ENCODE data around the gene CIDEB.

Gene CIDEB

GRCh38 chr14:24270537-24271133 lies 37.1 kb downstream of the CIDEB start:
- no peak for DNase-seq (ENCODE audit: low read depth, low spot score)

DNA sequence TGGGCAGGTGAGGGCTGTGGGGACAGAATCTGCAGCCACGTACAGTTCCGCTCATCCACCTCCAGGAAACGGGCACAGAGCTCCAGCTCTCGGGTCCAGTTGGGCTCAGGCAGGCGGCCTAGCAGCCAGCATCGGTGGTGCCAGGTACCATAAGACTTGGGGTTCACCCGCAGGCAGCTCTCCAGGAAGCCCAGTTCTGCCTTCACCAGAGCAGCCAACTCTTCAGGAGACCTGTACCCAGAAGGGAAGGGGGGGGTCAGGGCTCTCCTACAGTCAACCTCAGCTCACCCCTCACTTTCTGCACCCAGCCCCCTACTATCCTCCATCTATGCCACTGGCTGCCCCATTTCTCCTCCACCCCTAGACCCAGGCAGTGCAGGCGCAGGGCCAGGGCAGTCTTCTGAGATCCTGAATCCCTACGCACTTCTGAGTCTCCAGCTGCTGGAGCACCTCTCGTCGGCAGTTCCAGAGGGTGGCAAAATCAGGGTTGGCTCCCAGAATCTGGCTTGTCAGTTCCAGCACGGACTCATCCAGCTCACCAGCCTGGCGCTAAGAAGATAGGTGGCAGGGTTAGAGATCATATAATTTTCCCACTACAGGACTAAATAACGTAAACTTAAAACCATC lies 37.8 kb downstream of the CIDEB start:
- no peak for DNase-seq (ENCODE audit: low read depth, low spot score)

DNA sequence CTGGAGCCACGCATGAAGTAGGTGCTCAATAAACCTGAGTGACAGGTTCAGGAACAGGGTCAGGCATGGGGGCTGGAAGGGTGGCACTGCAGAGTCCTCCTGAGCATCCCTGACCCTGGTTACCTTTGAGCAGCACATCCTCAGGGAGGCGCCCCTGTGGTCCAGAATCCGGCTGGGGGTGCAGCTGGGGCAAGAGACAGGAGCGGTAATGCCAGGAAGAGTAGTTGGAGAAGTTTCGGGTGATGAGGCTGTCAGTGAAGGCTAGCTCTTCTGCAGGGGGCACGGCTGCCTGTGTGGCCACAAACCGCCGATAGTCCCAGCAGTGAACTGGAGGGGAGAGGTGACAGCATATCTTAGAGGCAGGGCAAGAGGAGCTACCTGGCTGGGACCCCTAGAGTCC lies 38.4 kb downstream of the CIDEB start:
- DNase-seq (ENCODE audit: low read depth, low spot score): no peak

- no peak for DNase-seq (ENCODE audit: low read depth, low spot score)
Measured at GRCh38 chr14:24268225-24268624, 39.6 kb downstream of the CIDEB start.

DNA sequence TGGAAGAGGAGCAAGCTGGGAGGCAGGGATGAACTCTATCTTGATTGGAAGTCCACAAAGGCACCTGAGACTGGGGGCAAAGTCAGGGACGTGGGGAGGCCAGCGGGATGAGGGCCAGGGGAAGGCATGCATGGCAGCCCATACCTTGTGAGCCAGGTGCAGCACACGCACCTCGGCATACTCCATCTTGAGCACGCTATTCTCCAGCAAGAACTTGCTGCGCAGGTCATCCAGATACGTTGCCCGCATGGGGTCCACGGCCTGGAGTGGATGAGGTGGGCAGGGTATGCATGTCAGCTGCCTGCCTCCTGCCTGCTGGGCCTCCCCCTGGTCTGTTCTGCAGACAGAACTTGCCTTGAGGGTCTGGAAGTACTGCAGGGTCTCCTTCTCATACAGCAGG lies 40.3 kb downstream of the CIDEB start:
- no peak for DNase-seq (ENCODE audit: low read depth, low spot score)

DNA sequence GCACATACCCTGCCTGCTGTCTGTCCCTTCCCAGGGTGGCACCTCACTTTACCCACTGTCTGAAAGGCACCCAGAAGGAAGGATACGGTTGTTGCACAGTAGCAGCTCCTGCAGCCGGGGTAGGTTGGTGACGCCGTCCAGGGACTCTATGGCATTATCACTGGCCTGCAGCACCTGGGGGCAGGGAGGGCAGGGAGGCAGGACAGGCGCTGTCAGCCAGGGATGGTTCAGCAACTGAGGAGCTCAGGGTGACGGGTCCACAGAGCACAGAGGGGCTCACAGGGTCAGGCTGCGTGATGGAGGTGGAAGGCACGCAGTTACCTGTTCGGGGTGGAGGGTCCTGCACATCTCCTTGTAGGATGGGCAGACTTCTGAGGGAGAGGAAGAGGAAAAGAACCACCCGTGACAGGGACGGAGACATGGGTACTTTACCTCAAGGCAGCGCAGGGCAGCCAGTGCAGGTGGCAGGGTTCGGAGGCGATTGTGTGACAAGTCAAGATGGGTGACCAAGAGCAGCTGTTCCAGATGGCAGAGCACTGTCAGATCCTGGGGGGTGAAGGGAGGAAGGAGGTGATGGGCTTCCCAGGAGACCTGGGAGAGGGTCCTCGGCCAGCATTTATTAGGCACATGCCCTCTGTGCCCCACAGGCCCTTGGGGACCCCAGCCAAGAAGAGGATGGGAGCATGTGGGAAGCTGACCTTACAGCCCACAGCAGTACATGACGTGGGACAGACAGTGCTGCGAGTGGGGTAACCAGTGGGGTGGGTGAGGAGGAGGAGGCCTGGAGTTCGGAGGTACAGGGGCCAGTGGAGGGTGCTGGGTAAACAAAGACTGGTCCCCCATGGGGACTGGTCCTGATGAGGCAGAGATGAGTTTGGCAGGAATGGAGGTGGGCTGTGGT lies 41.2 kb downstream of the CIDEB start:
- DNase-seq (ENCODE audit: low read depth, low spot score): no peak

GRCh38 chr14:24264298-24264697 lies 43.5 kb downstream of the CIDEB start:
- DNase-seq (ENCODE audit: low read depth, low spot score): no peak

DNA sequence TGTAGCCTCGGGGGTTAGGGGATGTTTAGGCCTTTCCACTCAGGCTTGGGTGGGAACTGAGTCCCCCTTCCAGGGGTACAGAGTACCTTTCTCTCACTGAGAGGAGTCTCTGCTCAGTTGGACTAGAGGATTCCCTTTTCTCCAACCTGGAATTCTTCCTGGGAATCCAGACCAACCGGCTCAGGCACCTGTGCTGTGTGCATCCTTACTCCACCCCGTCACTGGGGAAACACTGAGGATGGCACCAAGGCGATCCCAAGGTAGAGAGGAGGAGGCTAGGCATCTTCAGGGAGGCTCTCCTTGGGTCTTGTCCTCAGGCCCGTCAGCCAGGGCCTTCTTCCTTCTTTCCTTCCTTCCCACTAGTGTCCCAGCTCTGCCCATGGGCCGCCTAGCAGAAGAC lies 43.9 kb downstream of the CIDEB start:
- no peak for DNase-seq (ENCODE audit: low read depth, low spot score)

GRCh38 chr14:24262821-24263733 lies 44.7 kb downstream of the CIDEB start, which contains the start of gene TGM1:
Gene TGM1, minus strand, starts transcription at chr14:24263177. Its CDS starts 825 bp downstream, at chr14:24262352.
- no peak for DNase-seq (ENCODE audit: low read depth, low spot score)

GRCh38 chr14:24261969-24262327 lies 45.8 kb downstream of the CIDEB start:
- DNase-seq (ENCODE audit: low read depth, low spot score): no peak

- DNase-seq (ENCODE audit: low read depth, low spot score): no peak
Measured at GRCh38 chr14:24261256-24261968, 46.4 kb downstream of the CIDEB start.

DNA sequence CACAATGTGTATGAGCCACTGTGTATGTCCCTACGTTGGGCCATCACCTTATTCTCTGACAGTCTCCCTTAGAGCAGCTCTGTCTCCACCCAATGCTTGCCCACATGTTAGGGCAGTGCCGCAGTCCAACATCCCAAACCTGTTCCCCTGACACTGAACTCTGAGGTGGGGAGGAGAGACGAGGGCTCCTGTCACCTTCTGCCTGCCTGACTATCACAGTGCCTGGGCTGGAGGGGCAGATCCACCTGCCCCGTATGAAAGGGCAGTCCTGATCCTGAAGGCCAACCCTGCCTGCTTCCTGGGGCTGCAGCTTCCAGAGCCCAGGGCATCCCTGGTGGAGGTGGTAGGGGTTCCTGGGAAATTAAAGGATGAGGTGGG lies 47.0 kb downstream of the CIDEB start:
- DNase-seq (ENCODE audit: low read depth, low spot score): no peak

- no peak for DNase-seq (ENCODE audit: low read depth, low spot score)
Measured at GRCh38 chr14:24260026-24260779, 47.6 kb downstream of the CIDEB start.

- DNase-seq (ENCODE audit: low read depth, low spot score): no peak
Measured at GRCh38 chr14:24259282-24260025, 48.3 kb downstream of the CIDEB start.

DNA sequence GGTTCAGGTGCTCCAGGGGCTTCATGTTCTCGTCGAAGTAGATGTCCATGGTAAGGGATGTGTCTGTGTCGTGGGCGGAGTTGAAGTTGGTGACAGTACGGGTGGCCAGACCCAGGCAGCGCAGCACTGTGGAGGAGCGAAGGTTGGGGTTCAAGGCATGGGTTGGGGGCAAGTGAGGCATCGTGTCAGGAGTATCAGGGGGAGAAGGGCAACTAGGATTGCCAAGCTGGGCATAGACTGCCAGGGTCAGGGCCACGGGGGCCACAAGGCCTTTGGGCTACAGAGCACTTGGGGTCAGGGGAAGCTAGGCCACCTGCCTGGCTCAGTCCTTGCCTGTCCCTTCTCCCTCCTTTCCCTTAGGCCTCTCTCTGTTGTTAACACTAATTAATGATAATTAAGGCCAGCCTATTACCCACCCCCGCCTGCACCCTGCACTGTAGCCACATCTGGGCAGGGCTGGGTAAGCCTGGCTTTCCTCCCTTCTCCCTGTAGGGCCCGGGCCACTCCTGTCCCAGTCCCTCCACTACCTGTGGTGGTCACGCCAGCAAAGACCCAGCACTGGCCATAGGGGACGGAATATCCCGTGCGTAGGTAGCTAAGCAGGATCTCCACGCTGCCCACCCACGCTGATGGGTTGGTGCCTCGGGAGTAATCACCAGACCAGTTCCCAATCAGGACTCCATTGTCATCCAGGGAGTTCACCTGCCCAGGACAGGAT lies 49.1 kb downstream of the CIDEB start:
- no peak for DNase-seq (ENCODE audit: low read depth, low spot score)

DNA sequence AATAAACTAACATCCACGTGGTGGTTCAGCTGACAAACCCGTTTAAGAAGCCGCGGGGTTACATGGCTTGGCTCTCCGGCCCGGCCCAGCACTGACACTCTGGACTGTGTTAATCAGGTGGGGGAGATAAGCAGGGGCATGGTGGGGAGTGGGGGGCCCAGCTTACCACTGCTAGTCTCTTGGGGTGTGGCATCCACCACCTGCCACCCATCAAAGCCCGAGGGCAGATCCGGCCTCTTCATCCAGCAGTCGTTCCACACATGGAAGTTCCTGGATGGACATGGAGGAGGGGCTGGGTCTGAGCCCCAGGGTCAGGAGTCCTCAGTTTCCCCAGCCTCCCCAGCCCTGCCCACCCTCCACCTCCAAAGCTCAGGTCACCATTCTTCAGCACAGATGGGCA lies 49.7 kb downstream of the CIDEB start:
- DNase-seq (ENCODE audit: low read depth, low spot score): no peak

DNA sequence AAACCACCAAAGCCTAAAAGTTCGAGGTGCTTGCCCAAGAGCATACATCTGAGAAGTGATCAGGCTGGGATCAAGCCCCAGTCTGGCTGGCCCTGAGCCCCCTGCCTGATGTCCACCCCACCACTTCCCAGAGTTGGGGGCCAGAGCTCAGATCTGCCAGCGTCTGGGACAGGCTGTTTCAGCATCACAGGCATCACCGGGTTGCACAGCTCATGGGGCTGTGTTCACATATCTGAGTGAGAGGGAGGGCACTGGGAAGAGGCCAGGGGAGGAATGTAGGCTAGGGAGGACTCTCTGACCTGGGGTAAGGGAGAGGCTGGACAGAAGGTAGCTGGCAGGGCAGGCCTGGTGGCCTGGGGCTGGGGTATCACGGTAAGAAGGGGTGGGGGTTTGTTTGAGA lies 50.8 kb downstream of the CIDEB start:
- no peak for DNase-seq (ENCODE audit: low read depth, low spot score)

DNA sequence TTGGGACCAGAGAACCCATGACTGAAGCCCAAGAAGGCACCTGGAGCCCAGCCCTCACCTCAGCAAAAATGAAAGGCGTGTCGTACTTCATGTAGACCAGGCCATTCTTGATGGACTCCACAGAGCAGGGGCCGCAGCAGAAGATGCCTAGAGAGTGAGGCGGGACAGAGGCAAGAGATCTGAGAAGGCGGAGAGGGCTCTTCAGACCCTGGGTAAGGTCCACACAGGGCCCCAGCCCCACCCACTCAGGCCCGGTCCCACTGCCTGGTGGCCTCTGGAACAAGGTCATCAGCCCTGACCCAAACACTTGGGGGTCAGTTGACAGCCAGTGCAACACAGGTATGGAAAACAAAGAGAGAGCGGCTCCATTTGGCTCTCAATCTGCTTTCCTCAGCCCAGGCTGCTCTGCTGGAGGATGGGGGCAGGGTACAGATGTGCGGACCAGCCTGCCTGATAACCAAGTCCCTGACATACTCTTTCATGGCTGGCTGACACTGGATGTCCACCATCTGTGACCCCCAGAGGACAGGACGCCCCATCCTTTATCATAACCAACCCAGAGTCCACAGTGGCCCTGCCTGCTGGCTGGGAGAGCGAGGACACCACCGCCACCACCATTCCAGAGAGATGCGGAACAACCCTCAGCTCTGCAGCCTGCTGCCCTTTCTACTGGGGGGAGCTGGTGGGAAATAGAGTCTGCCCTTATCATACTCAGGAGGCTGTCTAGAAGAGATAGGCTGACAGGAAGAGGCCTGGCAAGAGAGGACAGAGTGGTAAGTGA lies 51.7 kb downstream of the CIDEB start:
- no peak for DNase-seq (ENCODE audit: low read depth, low spot score)

Data from activated naive CD8-positive, alpha-beta T cell treated with anti-CD3 and anti-CD28 coated beads, Interleukin-2, amount 50 U/mL, for 16 hours (primary cell).